Stimulated activated CD8-positive, alpha-beta memory T cell treated with anti-CD3 and anti-CD28 coated beads, Interleukin-4, amount 100 ng/mL, for 1 hour (primary cell): ENCODE results near the gene SIGLEC10.
A peak's percentile ranks its signal among the peaks of the same experiment; 100 is the strongest.

Experiments
- DNase-seq, 2 donors: peaks; one replicate each; pipeline ENCODE4 v3.0.0-alpha.2; 2020; ENCODE audit warnings: low read depth in 2 of 2, low spot score in 1 of 2

The SIGLEC10 gene

GRCh38 chr19:51367255-51367564, 50.2 kb downstream of the SIGLEC10 start:
- no peak for DNase-seq

GRCh38 chr19:51366389-51367254, 50.8 kb downstream of the SIGLEC10 start:
- DNase-seq, result peak; percentile 79 to 85

DNA sequence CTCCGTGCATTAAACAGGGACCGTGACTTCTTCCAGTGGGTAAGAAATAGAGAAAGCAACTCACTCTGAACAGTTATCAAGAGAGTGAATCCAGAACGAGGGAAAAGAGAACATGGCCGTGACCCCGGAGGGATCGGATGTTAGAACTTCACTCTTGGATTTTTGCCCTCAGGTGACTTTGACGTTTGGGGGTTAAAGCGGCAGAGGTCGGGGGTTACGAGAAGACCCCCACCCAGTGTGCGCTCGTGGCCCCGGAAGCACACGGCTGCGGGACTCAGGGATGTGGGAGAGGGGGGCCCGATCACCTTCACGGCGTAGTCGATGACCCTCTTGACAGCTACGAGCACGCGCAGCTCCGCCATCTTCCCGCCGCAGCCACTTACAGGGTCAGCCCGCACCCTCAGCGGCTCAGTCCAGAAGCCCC, 51.5 kb downstream of the SIGLEC10 start, which contains the start of gene ETFB:
Gene ETFB, minus strand, starts transcription at position 424 of the 424 bp plus-strand sequence. Its CDS starts 62 bp downstream, at position 362.
- no peak for DNase-seq

- DNase-seq, result no peak
Observed at GRCh38 chr19:51365211-51365964, 52.1 kb downstream of the SIGLEC10 start.

DNA sequence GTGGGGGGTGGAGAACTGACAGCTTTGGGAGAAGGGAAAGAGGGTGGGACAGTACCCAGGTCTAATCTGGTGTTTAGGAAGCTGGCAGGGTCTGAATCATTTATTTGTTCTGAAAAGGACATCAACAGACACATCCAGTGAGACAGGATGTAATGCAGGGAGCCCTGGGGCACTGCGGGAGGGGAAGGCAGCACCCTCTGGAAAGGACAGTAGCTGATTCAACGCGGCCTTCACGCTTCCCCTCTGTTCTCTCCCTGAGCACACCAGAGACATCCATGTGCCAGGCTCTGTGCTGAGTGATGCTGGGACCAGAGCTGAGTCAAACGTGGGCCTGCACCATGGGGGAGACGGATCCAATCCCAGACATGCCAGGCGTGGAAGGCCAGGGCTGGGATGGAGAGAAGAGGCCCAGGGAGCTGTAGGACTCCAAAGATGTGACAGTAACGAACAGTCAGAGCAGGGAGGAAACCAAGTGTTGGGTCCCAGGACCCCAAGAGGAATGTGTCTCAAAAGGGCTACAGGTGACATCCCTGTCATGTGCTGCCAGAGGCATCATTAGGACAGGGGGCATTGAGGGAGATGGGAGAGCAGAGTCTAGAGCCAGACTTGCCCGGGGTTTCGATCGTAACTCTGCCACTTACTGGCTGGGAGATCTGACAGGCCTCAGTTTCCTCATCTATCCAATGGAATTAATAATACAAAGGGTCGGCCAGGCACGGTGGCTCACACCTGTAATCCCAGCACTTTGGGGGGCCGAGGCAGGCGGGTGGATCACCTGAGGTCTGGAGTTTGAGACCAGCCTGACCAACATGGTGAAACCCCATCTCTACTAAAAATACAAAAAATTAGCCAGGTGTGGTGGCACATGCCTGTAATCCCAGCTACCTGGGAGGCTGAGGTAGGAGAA, 53.0 kb downstream of the SIGLEC10 start:
- DNase-seq, result no peak

- no peak for DNase-seq
Observed at GRCh38 chr19:51361239-51361638, 56.2 kb downstream of the SIGLEC10 start.
